A673 (cell line): ENCODE measurements around the gene HIP1. TPM values are rescaled to one million over a fixed set of nuclear protein-coding genes. Genes with fewer than 3 reads are reported as not detected.

Source experiments
- BruUV-seq: library from RNA; stranded (reverse); fragments of 400-500 nt; replicated peaks from 2 replicates; lab custom pipeline; 2021; lab: Mats Ljungman, UMichigan
- CTCF ChIA-PET: fragments of 300-600 bp; sonication (Branson Sonifier 250); formaldehyde crosslinking; loops from one replicate; lab custom pipeline; 2022; ENCODE audit warnings: antibody characterized with exemption; lab: Charles Lee
- POLR2A ChIA-PET: fragments of 300-600 bp; sonication (Branson Sonifier 250); formaldehyde crosslinking; loops from one replicate; lab custom pipeline; 2022; ENCODE audit warnings: antibody characterized with exemption; ENCODE audit not compliant: low non-redundant PET; lab: Charles Lee
- DNase-seq: peaks from one replicate; pipeline ENCODE4 v3.0.0-alpha.2; 2015; ENCODE audit warnings: low spot score
- H3K27ac ChIP-seq: fragments of 200-600 bp; sonication (generic); 2 replicates; pipeline ENCODE4 v1.5.1; 2016; ENCODE audit warnings: mixed run types, low read depth, mild to moderate bottlenecking, mixed read lengths, antibody characterized with exemption, low read length; ENCODE audit not compliant: poor library complexity, severe bottlenecking
- H3K27me3 ChIP-seq: fragments of 200-600 bp; sonication (generic); replicated peaks from 2 replicates; pipeline ENCODE4 v1.6.1; 2017; ENCODE audit warnings: mixed run types, low read depth, mild to moderate bottlenecking, mixed read lengths, antibody characterized with exemption, low read length; ENCODE audit not compliant: insufficient read depth, poor library complexity
- H3K36me3 ChIP-seq: fragments of 200-600 bp; sonication (generic); 2 replicates; pipeline ENCODE4 v1.6.1; 2016; ENCODE audit warnings: mixed run types, mild to moderate bottlenecking, mixed read lengths, antibody characterized with exemption, low read length; ENCODE audit not compliant: insufficient read depth, poor library complexity, severe bottlenecking
- H3K4me1 ChIP-seq: fragments of 200-600 bp; sonication (generic); 2 replicates; pipeline ENCODE4 v1.6.1; 2017; ENCODE audit warnings: mixed run types, mild to moderate bottlenecking, mixed read lengths, antibody characterized with exemption, low read length; ENCODE audit not compliant: insufficient read depth, poor library complexity, severe bottlenecking
- H3K4me3 ChIP-seq: fragments of 200-600 bp; sonication (generic); 2 replicates; pipeline ENCODE4 v1.5.1; 2016; ENCODE audit warnings: low read depth, mixed run types, mild to moderate bottlenecking, mixed read lengths, low read length; ENCODE audit not compliant: poor library complexity, severe bottlenecking
- H3K9me3 ChIP-seq: fragments of 200-600 bp; sonication (generic); 2 replicates; pipeline ENCODE4 v1.6.1; 2016; ENCODE audit warnings: mixed run types, low read depth, mild to moderate bottlenecking, mixed read lengths, antibody characterized with exemption, low read length; ENCODE audit not compliant: poor library complexity, severe bottlenecking
- CTCF ChIP-seq: fragments of 300-800, 200-600 bp; sonication (generic); conservative IDR thresholded peaks from 2 replicates; pipeline ENCODE4 v1.5.1; 2017; ENCODE audit warnings: low read depth, mild to moderate bottlenecking, antibody characterized with exemption, low read length, moderate library complexity, mixed read lengths
- EZH2 ChIP-seq: fragments of 200-600 bp; sonication (generic); IDR thresholded peaks from 2 replicates; pipeline ENCODE4 v1.6.1; 2017; ENCODE audit warnings: borderline replicate concordance, low read depth, mild to moderate bottlenecking, mixed read lengths, antibody characterized with exemption, low read length; ENCODE audit not compliant: poor library complexity, severe bottlenecking
- intact Hi-C: fragments of 100-400 bp; cut with micrococcal nuclease; formaldehyde crosslinking; loops from one replicate; pipeline ENCODE4 v1.10.0; 2022; ENCODE audit not compliant: unreplicated experiment
- total RNA-seq: library from RNA; stranded (reverse); gene quantifications from 2 replicates; pipeline ENCODE4 v1.2.3, GENCODE V29; 2021

HIP1 gene
- total RNA-seq, 1 experiment from 2014 or later = 25.0 TPM

- Histone ChIP-seq H3K27me3 (no peaks in the 10 kb centered on the region), H3K9me3 (no peaks in the 10 kb centered on the region), H3K4me3 (no peak overlapping the region), H3K36me3 (no peaks in the 10 kb centered on the region), H3K27ac (no peak overlapping the region), H3K4me1 (peaks cover 8% of the 10 kb centered on the region)
- intact Hi-C loops = no loop called here
- BruUV-seq = no TSS peak
- ChIA-PET CTCF (interaction anchor here (0.6 kb wide), 1 partner anchor 14 kb away, joined by 10 read pairs; no protein-coding TSS in a partner anchor), POLR2A (no interaction called here)
- no peak for TF ChIP-seq CTCF
- TF ChIP-seq EZH2 = no peak
- DNase-seq = no peak
These were observed 46.8 kb downstream of the HIP1 start for GRCh38 chr7:75691793-75692543.

GRCh38 chr7:75690121-75690523, 48.6 kb downstream of the HIP1 start:
- intact Hi-C loops = no loop called here
- BruUV-seq = no TSS peak
- TF ChIP-seq EZH2 = no peak
- TF ChIP-seq CTCF = no peak
- peaks cover 8% of the 10 kb centered on the region for H3K4me1 ChIP-seq
- no peaks in the 10 kb centered on the region for H3K9me3 ChIP-seq
- DNase-seq = no peak
- ChIA-PET POLR2A (no interaction called here), CTCF (no interaction called here)
- H3K4me3 ChIP-seq = no peak overlapping the region
- no peaks in the 10 kb centered on the region for H3K27me3 ChIP-seq
- H3K36me3 ChIP-seq = no peaks in the 10 kb centered on the region
- H3K27ac ChIP-seq = no peak overlapping the region

- H3K4me3 ChIP-seq = no peak overlapping the region
- BruUV-seq = no TSS peak
These were observed 49.3 kb downstream of the HIP1 start for GRCh38 chr7:75689246-75690099.

More at GRCh38 chr7:75689246-75690099, 49.3 kb downstream of the HIP1 start:
- CTCF ChIA-PET = no interaction called here
- H3K27ac ChIP-seq = no peak overlapping the region
- H3K4me1 ChIP-seq = peaks cover 8% of the 10 kb centered on the region
- no peak for TF ChIP-seq CTCF
- no peak for TF ChIP-seq EZH2
- H3K27me3 ChIP-seq = no peaks in the 10 kb centered on the region
- POLR2A ChIA-PET = no interaction called here
- no peaks in the 10 kb centered on the region for H3K36me3 ChIP-seq
- H3K9me3 ChIP-seq = no peaks in the 10 kb centered on the region
- intact Hi-C loops = no loop called here
- no peak for DNase-seq
